Fibroblast of lung (primary cell): Measurements from ENCODE around the gene TEK. TPM values are rescaled to one million over a fixed set of nuclear protein-coding genes. Genes with fewer than 3 reads are reported as not detected.

ENCODE experiments used
- DNase-seq, 2 donors: peaks; one replicate each; pipeline versions ENCODE4 v3.0.0 to v3.0.0-alpha.2; 2010; ENCODE audit warnings: low read depth in 2 of 2
- H2AFZ ChIP-seq: 2 replicates; pipeline ENCODE4 v1.5.1; 2012; ENCODE audit warnings: low read length, control low read depth, inconsistent platforms
- H3K27ac ChIP-seq: 2 replicates; pipeline ENCODE4 v1.5.1; 2011; ENCODE audit warnings: low read length, control low read depth; ENCODE audit not compliant: insufficient read depth
- H3K27me3 ChIP-seq: 2 replicates; pipeline ENCODE4 v1.5.1; 2011; ENCODE audit warnings: mild to moderate bottlenecking, low read length; ENCODE audit not compliant: control insufficient read depth, insufficient read depth
- H3K36me3 ChIP-seq: 2 replicates; pipeline ENCODE4 v1.5.1; 2011; ENCODE audit warnings: low read length; ENCODE audit not compliant: control insufficient read depth, insufficient read depth
- H3K4me1 ChIP-seq: 2 replicates; pipeline ENCODE4 v1.5.1; 2011; ENCODE audit warnings: low read length; ENCODE audit not compliant: control insufficient read depth, insufficient read depth; ENCODE audit errors: extremely low read depth
- H3K4me2 ChIP-seq: 2 replicates; pipeline ENCODE4 v1.5.1; 2011; ENCODE audit warnings: low read length, control low read depth; ENCODE audit not compliant: insufficient read depth; ENCODE audit errors: extremely low read depth
- H3K4me3 ChIP-seq, 4 experiments: fragments of 200-600 bp in 1 of 4; sonication (generic) in 1 of 4; replicated peaks in 1 of 4; 2 replicates each; pipeline ENCODE4 v1.5.1; 2011 to 2016; ENCODE audit warnings: low read length in 4 of 4, low read depth in 3 of 4, mild to moderate bottlenecking in 3 of 4, control low read depth in 2 of 4, inconsistent platforms in 1 of 4, mixed read lengths in 1 of 4; ENCODE audit not compliant: insufficient read depth in 1 of 4; ENCODE audit errors: control extremely low read depth in 1 of 4
- H3K79me2 ChIP-seq: 2 replicates; pipeline ENCODE4 v1.5.1; 2012; ENCODE audit warnings: mild to moderate bottlenecking, low read length, inconsistent platforms; ENCODE audit not compliant: control insufficient read depth, insufficient read depth
- H3K9ac ChIP-seq: 2 replicates; pipeline ENCODE4 v1.5.1; 2011; ENCODE audit warnings: mild to moderate bottlenecking, low read length, control low read depth; ENCODE audit not compliant: insufficient read depth
- H3K9me3 ChIP-seq: 2 replicates; pipeline ENCODE4 v1.5.1; 2012; ENCODE audit warnings: low read depth, low read length; ENCODE audit not compliant: control insufficient read depth, insufficient read depth
- H4K20me1 ChIP-seq: 2 replicates; pipeline ENCODE4 v1.5.1; 2011; ENCODE audit warnings: low read length; ENCODE audit not compliant: control insufficient read depth, insufficient read depth; ENCODE audit errors: extremely low read depth
- CTCF ChIP-seq, 2 donors: IDR thresholded peaks in 1 of 2; conservative IDR thresholded peaks in 1 of 2; 1 replicate in 1 of 2; 2 replicates in 1 of 2; pipeline ENCODE4 v1.5.1; 2011 to 2012; ENCODE audit warnings: low read length in 2 of 2, control low read depth in 1 of 2, inconsistent platforms in 1 of 2, low read depth in 1 of 2, mild to moderate bottlenecking in 1 of 2
- EZH2 ChIP-seq: IDR thresholded peaks from 2 replicates; pipeline ENCODE4 v1.5.1; 2012; ENCODE audit warnings: low read length, control low read depth, mild to moderate bottlenecking; ENCODE audit errors: missing control alignments
- polyA plus RNA-seq, 2 donors: library from polyadenylated mRNA; depleted of rRNA in 1 of 2; stranded (reverse) in 1 of 2; unstranded in 1 of 2; fragments of >200 nt; gene quantifications; 2 replicates each; pipeline ENCODE4 v1.2.1, GENCODE V29; 2011 to 2012; ENCODE audit warnings: missing spikeins in 1 of 2
- total RNA-seq: library from RNA; depleted of rRNA; stranded (reverse); fragments of >200 nt; gene quantifications from 2 replicates; pipeline ENCODE4 v1.2.1, GENCODE V29; 2014

The TEK gene
- total and polyA plus RNA-seq, 2 donors (not counting 1 experiment from before 2014, with no cell fraction given) = 0.77 to 1.8 TPM

GRCh38 chr9:27065288-27065687 is 43.7 kb upstream of the TEK start:
- Histone ChIP-seq H3K36me3 (no peaks in the 10 kb centered on the region), H3K79me2 (no peaks in the 10 kb centered on the region), H2AFZ (no peak overlapping the region), H3K4me3 (no peak overlapping the region), H3K4me1 (no peaks in the 10 kb centered on the region), H3K9me3 (no peaks in the 10 kb centered on the region), H3K4me2 (no peak overlapping the region), H4K20me1 (no peaks in the 10 kb centered on the region), H3K27ac (no peak overlapping the region), H3K27me3 (no peaks in the 10 kb centered on the region), H3K9ac (no peak overlapping the region)
- no peak for TF ChIP-seq EZH2
- no peak for DNase-seq

- peak; percentile 7 to 22 for DNase-seq
- Histone ChIP-seq H3K4me3 (no peak overlapping the region), H3K9me3 (no peaks in the 10 kb centered on the region), H3K4me2 (no peak overlapping the region), H3K79me2 (no peaks in the 10 kb centered on the region), H3K36me3 (no peaks in the 10 kb centered on the region), H2AFZ (no peak overlapping the region), H3K27me3 (no peaks in the 10 kb centered on the region), H3K4me1 (no peaks in the 10 kb centered on the region), H4K20me1 (no peaks in the 10 kb centered on the region), H3K9ac (no peak overlapping the region), H3K27ac (no peak overlapping the region)
- TF ChIP-seq EZH2 (no peak), CTCF (conservative IDR thresholded peaks at IDR 0.05 in 1 of 2, IDR thresholded peaks at IDR 0.05 in 1 of 2; ENCODE audit: low read depth in 1 of 2, low read length in 2 of 2) (no peak)
Measured at GRCh38 chr9:27073841-27074728, 34.9 kb upstream of the TEK start.

GRCh38 chr9:27078685-27079084 is 30.3 kb upstream of the TEK start:
- H3K4me3 ChIP-seq = no peak overlapping the region
- no peak overlapping the region for H3K27ac ChIP-seq
- H3K36me3 ChIP-seq = no peaks in the 10 kb centered on the region
- H4K20me1 ChIP-seq = no peaks in the 10 kb centered on the region
- no peaks in the 10 kb centered on the region for H3K79me2 ChIP-seq
- DNase-seq = no peak
- no peak overlapping the region for H3K4me2 ChIP-seq
- no peaks in the 10 kb centered on the region for H3K9me3 ChIP-seq
- TF ChIP-seq CTCF (conservative IDR thresholded peaks at IDR 0.05 in 1 of 2, IDR thresholded peaks at IDR 0.05 in 1 of 2; ENCODE audit: low read depth in 1 of 2, low read length in 2 of 2) (no peak), EZH2 (no peak)
- H3K9ac ChIP-seq = no peak overlapping the region
- H2AFZ ChIP-seq = no peak overlapping the region
- H3K4me1 ChIP-seq = no peaks in the 10 kb centered on the region
- no peaks in the 10 kb centered on the region for H3K27me3 ChIP-seq
